BLaER1 (cell line): ENCODE measurements around the gene CD36.

Experiments
- H3K27ac ChIP-seq: shearing (Covaris generic); formaldehyde crosslinking; 2 replicates; pipeline ENCODE4 v1.8.1; 2022
- H3K27me3 ChIP-seq: shearing (Covaris generic); formaldehyde crosslinking; 2 replicates; pipeline ENCODE4 v1.8.1; 2022
- H3K36me3 ChIP-seq: shearing (Covaris generic); formaldehyde crosslinking; 2 replicates; pipeline ENCODE4 v1.8.1; 2022
- H3K4me1 ChIP-seq: shearing (Covaris generic); formaldehyde crosslinking; 2 replicates; pipeline ENCODE4 v1.8.1; 2022
- H3K4me2 ChIP-seq: shearing (Covaris generic); formaldehyde crosslinking; 2 replicates; pipeline ENCODE4 v1.8.1; 2022
- H3K4me3 ChIP-seq: shearing (Covaris generic); formaldehyde crosslinking; 2 replicates; pipeline ENCODE4 v1.8.1; 2022
- H3K9ac ChIP-seq: shearing (Covaris generic); formaldehyde crosslinking; 2 replicates; pipeline ENCODE4 v1.8.1; 2022
- H3K9me3 ChIP-seq: shearing (Covaris generic); formaldehyde crosslinking; 2 replicates; pipeline ENCODE4 v1.8.1; 2022
- H4K20me1 ChIP-seq: shearing (Covaris generic); formaldehyde crosslinking; 2 replicates; pipeline ENCODE4 v1.8.1; 2022
- Cebpa-rat ChIP-seq: shearing (Covaris generic); IDR thresholded peaks from 2 replicates; pipeline ENCODE4 v1.8.1; 2022

The CD36 gene

DNA sequence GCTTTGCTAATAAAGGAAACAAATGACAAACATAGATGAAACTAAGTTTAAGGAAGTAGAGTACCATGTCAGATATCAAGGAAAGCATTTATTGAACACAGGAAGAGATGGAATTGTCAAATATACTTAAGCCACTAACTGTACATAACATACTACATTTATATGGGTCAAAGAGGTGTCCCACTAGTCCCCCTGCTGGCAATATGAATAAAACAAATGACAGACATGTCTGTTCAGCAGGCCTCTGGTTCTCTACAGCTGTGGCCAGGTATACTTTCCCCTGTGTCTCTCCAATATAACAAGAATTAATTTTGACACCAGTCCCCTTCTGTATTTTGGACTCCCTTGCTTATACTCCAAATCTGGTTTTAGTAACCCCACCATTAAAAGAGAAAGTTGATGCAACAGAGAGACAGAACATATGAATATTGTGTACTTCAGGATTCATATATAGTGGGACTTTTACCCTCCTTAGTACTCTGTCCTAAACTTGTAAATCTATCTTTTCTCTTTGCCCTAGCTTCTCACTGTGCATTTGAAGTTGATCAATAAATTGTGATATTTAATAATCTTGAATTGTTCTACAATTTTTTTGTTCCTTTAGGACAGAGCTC, 42.9 kb downstream of the CD36 start:
- Histone ChIP-seq H3K4me3 (no peak overlapping the region), H3K27ac (no peak overlapping the region), H3K36me3 (no peaks in the 10 kb centered on the region), H4K20me1 (no peaks in the 10 kb centered on the region), H3K27me3 (no peaks in the 10 kb centered on the region), H3K4me1 (no peaks in the 10 kb centered on the region), H3K9ac (no peak overlapping the region), H3K9me3 (no peaks in the 10 kb centered on the region), H3K4me2 (no peak overlapping the region)
- TF ChIP-seq Cebpa-rat, result no peak

- Histone ChIP-seq H4K20me1 (no peaks in the 10 kb centered on the region), H3K36me3 (no peaks in the 10 kb centered on the region), H3K9me3 (no peaks in the 10 kb centered on the region), H3K4me1 (no peaks in the 10 kb centered on the region), H3K4me3 (no peak overlapping the region), H3K4me2 (no peak overlapping the region), H3K27me3 (no peaks in the 10 kb centered on the region), H3K9ac (no peak overlapping the region), H3K27ac (no peak overlapping the region)
- TF ChIP-seq Cebpa-rat, result no peak
These were observed 44.3 kb downstream of the CD36 start for GRCh38 chr7:80682744-80683143.

DNA sequence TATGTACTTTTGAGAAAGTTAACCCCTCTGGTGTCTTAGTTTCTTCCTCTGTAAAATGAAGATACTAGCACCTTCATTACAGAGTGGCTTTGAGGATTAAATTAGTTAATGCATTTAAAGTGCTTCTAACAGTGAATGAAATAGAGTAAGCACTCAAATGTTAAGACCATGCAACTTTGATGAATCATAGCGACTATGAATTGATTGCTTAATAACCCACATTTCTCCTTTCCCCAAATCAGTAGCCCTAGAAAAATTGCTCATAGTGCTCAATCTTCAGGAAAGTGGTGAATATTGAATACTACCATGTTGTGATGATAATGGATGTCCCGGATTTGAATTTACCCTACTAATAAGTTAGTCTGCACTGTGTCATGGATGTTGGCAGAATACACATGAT, 48.1 kb downstream of the CD36 start:
- H3K4me2 ChIP-seq, result no peak overlapping the region
- no peaks in the 10 kb centered on the region for H4K20me1 ChIP-seq
- H3K4me3 ChIP-seq, result no peak overlapping the region
- H3K27ac ChIP-seq, result no peak overlapping the region
- H3K9ac ChIP-seq, result no peak overlapping the region
- TF ChIP-seq Cebpa-rat, result no peak
- no peaks in the 10 kb centered on the region for H3K27me3 ChIP-seq
- H3K4me1 ChIP-seq, result no peaks in the 10 kb centered on the region
- H3K9me3 ChIP-seq, result no peaks in the 10 kb centered on the region
- no peaks in the 10 kb centered on the region for H3K36me3 ChIP-seq

DNA sequence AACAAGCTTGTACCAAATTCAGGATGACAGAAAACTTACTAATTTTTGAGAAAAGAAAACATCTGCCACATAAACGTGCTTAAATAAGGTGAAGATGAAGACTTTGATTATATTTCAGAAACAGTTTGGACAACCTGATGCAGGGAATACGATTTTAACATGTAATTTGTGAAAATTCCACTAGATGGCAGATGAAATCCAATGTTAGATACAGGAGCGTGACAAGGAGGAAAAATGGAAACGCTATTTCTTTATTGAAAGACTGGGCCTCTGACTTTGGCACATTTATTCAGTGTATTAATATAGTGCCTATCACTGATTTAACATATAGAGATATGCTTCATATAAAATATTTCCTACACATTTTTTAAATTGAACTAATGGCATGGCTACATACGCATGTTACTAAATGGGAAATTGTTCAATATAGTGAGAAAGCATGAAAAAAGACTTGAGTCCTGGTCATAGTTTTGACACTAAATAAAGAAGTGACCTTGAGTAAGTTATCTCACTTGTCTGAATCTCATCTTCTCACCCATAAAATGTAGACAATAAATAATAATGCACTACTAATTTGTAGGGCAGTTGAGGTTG, 60.7 kb downstream of the CD36 start:
- TF ChIP-seq Cebpa-rat, result no peak
- Histone ChIP-seq H3K4me2 (no peak overlapping the region), H3K9me3 (no peaks in the 10 kb centered on the region), H3K9ac (no peak overlapping the region), H3K27me3 (no peaks in the 10 kb centered on the region), H4K20me1 (no peaks in the 10 kb centered on the region), H3K4me1 (peaks cover 8% of the 10 kb centered on the region), H3K4me3 (no peak overlapping the region), H3K27ac (no peak overlapping the region), H3K36me3 (no peaks in the 10 kb centered on the region)

GRCh38 chr7:80699721-80700256, 61.3 kb downstream of the CD36 start:
- H3K4me1 ChIP-seq, result peaks cover 8% of the 10 kb centered on the region
- TF ChIP-seq Cebpa-rat, result no peak
- no peaks in the 10 kb centered on the region for H3K27me3 ChIP-seq
- no peak overlapping the region for H3K27ac ChIP-seq
- no peaks in the 10 kb centered on the region for H4K20me1 ChIP-seq
- H3K36me3 ChIP-seq, result no peaks in the 10 kb centered on the region
- H3K9ac ChIP-seq, result no peak overlapping the region
- H3K4me3 ChIP-seq, result no peak overlapping the region
- no peak overlapping the region for H3K4me2 ChIP-seq
- H3K9me3 ChIP-seq, result no peaks in the 10 kb centered on the region

GRCh38 chr7:80703272-80703671, 64.8 kb downstream of the CD36 start:
- no peaks in the 10 kb centered on the region for H4K20me1 ChIP-seq
- H3K4me2 ChIP-seq, result no peak overlapping the region
- no peak for TF ChIP-seq Cebpa-rat
- H3K4me1 ChIP-seq, result no peaks in the 10 kb centered on the region
- no peaks in the 10 kb centered on the region for H3K9me3 ChIP-seq
- no peaks in the 10 kb centered on the region for H3K36me3 ChIP-seq
- H3K27ac ChIP-seq, result no peak overlapping the region
- H3K27me3 ChIP-seq, result no peaks in the 10 kb centered on the region
- no peak overlapping the region for H3K4me3 ChIP-seq
- H3K9ac ChIP-seq, result no peak overlapping the region

DNA sequence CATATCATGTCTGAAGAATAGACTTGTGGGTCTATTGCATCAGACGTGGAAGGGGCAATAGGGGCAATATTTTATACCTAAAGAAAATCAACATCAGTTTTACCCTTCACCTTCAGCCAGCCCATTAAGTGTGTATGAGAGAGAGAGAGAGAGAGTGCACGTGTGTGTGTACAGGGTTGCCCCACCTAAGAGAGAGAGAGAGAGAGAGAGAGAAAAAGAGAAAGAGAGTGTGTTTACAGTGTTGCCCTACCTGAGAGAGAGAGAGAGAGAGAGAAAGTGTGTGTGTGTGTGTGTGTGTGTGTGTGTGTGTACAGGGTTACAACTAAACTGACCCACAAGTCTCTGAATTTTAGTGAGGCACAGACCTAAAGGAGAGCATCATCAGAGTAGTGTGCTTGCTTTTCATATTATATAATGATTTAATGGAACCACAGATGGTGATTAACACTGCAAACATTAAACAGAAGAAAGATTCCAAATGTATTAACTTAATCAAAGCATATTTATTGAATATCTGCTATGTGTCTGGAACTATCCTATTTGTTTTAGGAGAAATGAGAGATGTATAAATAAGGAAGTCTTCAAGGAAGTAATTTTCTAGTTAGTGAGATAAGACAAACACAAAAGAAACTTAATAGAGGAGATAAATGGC, 66.8 kb downstream of the CD36 start:
- Histone ChIP-seq H3K4me1 (no peaks in the 10 kb centered on the region), H4K20me1 (no peaks in the 10 kb centered on the region)

DNA sequence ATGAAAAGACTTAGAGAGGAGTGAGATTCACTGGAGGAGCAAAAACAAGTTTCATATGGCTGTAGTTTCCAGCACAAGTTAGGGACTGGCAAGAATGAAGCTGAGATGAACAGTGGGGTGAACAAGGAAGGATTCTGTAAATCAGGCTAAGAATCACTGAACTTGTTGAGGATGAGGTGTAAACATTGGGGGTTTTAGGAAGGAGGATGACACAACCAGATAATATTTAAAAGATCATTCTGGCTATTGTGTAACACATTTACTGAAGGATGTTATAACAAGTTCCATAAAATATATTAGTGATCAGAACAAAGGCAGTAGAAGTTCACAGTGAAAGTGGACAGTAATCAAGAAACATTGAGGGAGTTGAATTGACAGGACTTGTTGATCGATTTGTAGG, 68.9 kb downstream of the CD36 start:
- H3K27ac ChIP-seq, result no peak overlapping the region
- H3K4me2 ChIP-seq, result no peak overlapping the region
- H3K4me1 ChIP-seq, result no peaks in the 10 kb centered on the region
- H3K9me3 ChIP-seq, result no peaks in the 10 kb centered on the region
- TF ChIP-seq Cebpa-rat, result no peak
- no peak overlapping the region for H3K9ac ChIP-seq
- no peaks in the 10 kb centered on the region for H3K27me3 ChIP-seq
- H4K20me1 ChIP-seq, result no peaks in the 10 kb centered on the region
- no peaks in the 10 kb centered on the region for H3K36me3 ChIP-seq
- no peak overlapping the region for H3K4me3 ChIP-seq

More for the DNA sequence above, 66.8 kb downstream of the CD36 start:
- Histone ChIP-seq H3K4me3 (no peak overlapping the region), H3K27me3 (no peaks in the 10 kb centered on the region), H3K36me3 (no peaks in the 10 kb centered on the region), H3K27ac (no peak overlapping the region), H3K4me2 (no peak overlapping the region), H3K9me3 (no peaks in the 10 kb centered on the region), H3K9ac (no peak overlapping the region)
- TF ChIP-seq Cebpa-rat, result no peak

- TF ChIP-seq Cebpa-rat, result no peak
- Histone ChIP-seq H3K4me1 (no peaks in the 10 kb centered on the region), H3K27me3 (no peaks in the 10 kb centered on the region), H3K27ac (no peak overlapping the region), H4K20me1 (no peaks in the 10 kb centered on the region), H3K4me3 (no peak overlapping the region), H3K4me2 (no peak overlapping the region), H3K9me3 (no peaks in the 10 kb centered on the region), H3K36me3 (no peaks in the 10 kb centered on the region), H3K9ac (no peak overlapping the region)
These were observed 69.7 kb downstream of the CD36 start for GRCh38 chr7:80708123-80708522.

- TF ChIP-seq Cebpa-rat, result no peak
These were observed 73.1 kb downstream of the CD36 start for GRCh38 chr7:80711531-80711930.

More at GRCh38 chr7:80711531-80711930, 73.1 kb downstream of the CD36 start:
- H3K36me3 ChIP-seq, result no peaks in the 10 kb centered on the region
- no peak overlapping the region for H3K27ac ChIP-seq
- no peaks in the 10 kb centered on the region for H3K27me3 ChIP-seq
- no peak overlapping the region for H3K4me2 ChIP-seq
- no peaks in the 10 kb centered on the region for H4K20me1 ChIP-seq
- no peak overlapping the region for H3K4me3 ChIP-seq
- no peaks in the 10 kb centered on the region for H3K4me1 ChIP-seq
- no peak overlapping the region for H3K9ac ChIP-seq
- no peaks in the 10 kb centered on the region for H3K9me3 ChIP-seq
